Breast epithelium (tissue), 3 donors: ENCODE results near the gene CNOT1.

ENCODE experiments used
- CTCF ChIP-seq, 3 donors: fragments of 450-650 bp; IDR thresholded peaks; one replicate each; pipeline ENCODE4 v1.5.1; 2016 to 2017; ENCODE audit warnings: antibody characterized with exemption in 3 of 3, mild to moderate bottlenecking in 3 of 3, moderate library complexity in 3 of 3
- POLR2AphosphoS5 ChIP-seq, 3 donors: sonication (generic); formaldehyde crosslinking; IDR thresholded peaks; one replicate each; pipeline ENCODE4 v1.6.1; 2017; ENCODE audit warnings: antibody characterized with exemption in 3 of 3

GRCh38 chr16:58586340-58587030 lies 43.1 kb downstream of the CNOT1 start:
- TF ChIP-seq CTCF (IDR thresholded peaks at IDR 0.05) (no peak), POLR2AphosphoS5 (IDR thresholded peaks at IDR 0.05) (no peak)
